ENCODE data around the gene NPEPL1. TPM values are rescaled to one million over a fixed set of nuclear protein-coding genes. Genes with fewer than 3 reads are reported as not detected.

NPEPL1 gene
- total and polyA plus RNA-seq, 8 donors, result 25.1 to 44.4 (median 33.3) TPM

DNA sequence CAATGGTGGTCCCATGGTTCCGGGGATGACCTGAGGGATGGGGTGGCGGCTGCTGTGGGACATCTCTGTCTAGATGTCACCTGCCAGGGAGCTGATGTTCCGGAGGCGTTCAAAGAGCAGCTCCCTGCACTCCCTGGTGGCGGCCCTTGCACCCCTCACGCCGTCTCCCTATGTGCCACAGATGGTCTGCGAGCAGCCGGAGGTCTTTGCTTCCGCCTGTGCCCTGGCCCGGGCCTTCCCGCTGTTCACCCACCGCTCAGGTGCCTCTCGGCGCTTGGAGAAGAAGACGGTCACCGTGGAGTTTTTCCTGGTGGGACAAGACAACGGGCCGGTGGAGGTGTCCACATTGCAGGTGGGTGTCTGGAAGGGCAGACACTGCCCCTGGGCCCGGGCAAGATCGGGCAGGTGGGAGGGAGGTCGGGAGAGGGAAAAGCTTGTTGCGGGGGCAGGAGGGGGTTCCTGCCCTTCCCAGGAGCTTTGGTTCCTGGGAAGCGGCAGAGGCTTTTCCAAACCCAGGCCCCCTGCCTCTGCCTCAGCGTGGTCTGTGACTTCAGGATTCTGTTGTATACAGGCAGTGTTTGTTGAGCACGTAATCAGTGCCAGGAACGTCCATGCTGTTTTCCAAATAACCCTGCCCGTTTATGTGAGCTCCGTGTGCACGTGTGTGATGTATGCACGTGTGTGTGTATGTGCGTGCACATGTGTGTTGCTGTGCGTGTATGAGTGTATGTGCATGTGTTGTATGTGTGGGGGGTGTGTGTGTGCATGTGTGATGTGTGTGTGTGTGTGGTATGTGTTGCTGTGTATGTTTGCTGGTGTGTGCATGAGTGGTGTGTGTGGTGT, 1.9 kb downstream of the NPEPL1 start:
- H3K4me3 ChIP-seq, result no peak overlapping the region
- H3K27me3 ChIP-seq, result no peaks in the 10 kb centered on the region
- no peak for ATAC-seq
- peaks cover 0 to 43% of the 10 kb centered on the region in 2 donors for H3K36me3 ChIP-seq
- H3K9me3 ChIP-seq, result no peaks in the 10 kb centered on the region
- H3K27ac ChIP-seq, result no peak overlapping the region
- H3K4me1 ChIP-seq, result peaks cover 23 to 40% of the 10 kb centered on the region in 2 donors
- TF ChIP-seq, protein P1, sequence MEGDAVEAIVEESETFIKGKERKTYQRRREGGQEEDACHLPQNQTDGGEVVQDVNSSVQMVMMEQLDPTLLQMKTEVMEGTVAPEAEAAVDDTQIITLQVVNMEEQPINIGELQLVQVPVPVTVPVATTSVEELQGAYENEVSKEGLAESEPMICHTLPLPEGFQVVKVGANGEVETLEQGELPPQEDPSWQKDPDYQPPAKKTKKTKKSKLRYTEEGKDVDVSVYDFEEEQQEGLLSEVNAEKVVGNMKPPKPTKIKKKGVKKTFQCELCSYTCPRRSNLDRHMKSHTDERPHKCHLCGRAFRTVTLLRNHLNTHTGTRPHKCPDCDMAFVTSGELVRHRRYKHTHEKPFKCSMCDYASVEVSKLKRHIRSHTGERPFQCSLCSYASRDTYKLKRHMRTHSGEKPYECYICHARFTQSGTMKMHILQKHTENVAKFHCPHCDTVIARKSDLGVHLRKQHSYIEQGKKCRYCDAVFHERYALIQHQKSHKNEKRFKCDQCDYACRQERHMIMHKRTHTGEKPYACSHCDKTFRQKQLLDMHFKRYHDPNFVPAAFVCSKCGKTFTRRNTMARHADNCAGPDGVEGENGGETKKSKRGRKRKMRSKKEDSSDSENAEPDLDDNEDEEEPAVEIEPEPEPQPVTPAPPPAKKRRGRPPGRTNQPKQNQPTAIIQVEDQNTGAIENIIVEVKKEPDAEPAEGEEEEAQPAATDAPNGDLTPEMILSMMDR (IDR thresholded peaks at IDR 0.05), result no peak
- intact Hi-C loops (cut with DNase I), result no loop called here
- DNase-seq, result no peak

DNA sequence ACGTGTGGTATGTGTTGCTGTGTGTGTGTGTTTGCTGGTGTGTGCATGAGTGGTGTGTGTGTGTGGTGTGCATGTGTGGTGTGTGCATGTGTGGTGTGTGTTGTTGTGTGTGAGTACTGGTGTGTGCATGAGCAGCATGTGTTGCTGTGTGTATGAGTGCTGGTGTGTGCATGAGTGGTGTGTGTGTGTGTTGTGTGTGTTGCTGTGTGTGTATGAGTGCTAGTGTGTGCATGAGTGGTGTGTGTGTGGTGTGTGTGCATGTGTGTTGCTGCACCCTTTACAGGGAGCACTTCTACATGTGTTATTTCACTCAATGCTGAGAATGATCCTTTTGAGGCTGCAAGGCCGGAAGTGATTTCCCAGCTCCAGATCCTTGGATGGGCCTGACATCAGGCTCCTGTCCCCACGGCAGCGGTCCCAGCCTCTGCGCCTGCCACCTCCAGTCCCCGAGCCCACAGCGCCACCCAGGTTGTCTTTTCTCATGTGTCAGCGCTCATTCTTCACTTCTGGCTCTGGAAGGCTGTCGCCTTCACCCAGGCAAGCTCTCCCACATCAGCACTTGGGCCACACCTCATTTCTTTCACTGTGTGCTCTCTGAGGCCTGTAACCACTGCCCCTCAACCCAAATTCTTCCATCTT, 2.6 kb downstream of the NPEPL1 start:
- no peak for ATAC-seq
- DNase-seq, result no peak
- H3K36me3 ChIP-seq, result peaks cover 0 to 50% of the 10 kb centered on the region in 2 donors
- no peak overlapping the region for H3K27ac ChIP-seq
- H3K9me3 ChIP-seq, result no peaks in the 10 kb centered on the region
- H3K27me3 ChIP-seq, result no peaks in the 10 kb centered on the region
- intact Hi-C loops (cut with DNase I), result no loop called here
- TF ChIP-seq, protein P1 (IDR thresholded peaks at IDR 0.05), result no peak
- peaks cover 22 to 38% of the 10 kb centered on the region in 2 donors for H3K4me1 ChIP-seq
- H3K4me3 ChIP-seq, result no peak overlapping the region

DNA sequence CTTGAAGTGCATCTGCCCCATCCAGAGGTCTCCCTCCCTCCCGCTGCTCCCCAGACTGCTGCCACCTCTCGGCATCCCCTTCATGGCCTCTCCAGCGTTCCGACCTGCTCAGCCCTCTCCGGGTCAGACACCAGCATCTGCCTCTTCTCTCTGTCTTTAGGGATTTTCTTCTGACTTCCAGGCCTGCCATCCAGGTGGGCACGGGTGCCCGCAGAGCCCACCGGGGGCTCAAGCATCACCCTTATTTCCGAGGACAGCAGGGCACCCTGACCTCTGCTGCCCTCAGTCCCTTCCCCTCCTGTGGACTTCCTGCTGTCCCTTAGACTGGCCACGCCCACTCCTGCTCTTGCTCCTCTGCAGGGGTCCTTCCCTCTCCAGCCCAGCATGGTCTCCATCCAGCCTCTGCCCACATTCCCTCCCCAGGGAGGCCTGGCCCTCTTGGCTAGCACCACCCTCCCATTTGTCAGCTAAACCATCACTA, 3.3 kb downstream of the NPEPL1 start:
- TF ChIP-seq, protein P1 (IDR thresholded peaks at IDR 0.05), result no peak
- no peaks in the 10 kb centered on the region for H3K27me3 ChIP-seq
- no peak for ATAC-seq
- intact Hi-C loops (cut with DNase I), result no loop called here
- peaks cover 0 to 58% of the 10 kb centered on the region in 2 donors for H3K36me3 ChIP-seq
- no peak overlapping the region for H3K27ac ChIP-seq
- H3K4me3 ChIP-seq, result no peak overlapping the region
- DNase-seq, result no peak
- no peaks in the 10 kb centered on the region for H3K9me3 ChIP-seq
- peaks cover 15 to 31% of the 10 kb centered on the region in 2 donors for H3K4me1 ChIP-seq

DNA sequence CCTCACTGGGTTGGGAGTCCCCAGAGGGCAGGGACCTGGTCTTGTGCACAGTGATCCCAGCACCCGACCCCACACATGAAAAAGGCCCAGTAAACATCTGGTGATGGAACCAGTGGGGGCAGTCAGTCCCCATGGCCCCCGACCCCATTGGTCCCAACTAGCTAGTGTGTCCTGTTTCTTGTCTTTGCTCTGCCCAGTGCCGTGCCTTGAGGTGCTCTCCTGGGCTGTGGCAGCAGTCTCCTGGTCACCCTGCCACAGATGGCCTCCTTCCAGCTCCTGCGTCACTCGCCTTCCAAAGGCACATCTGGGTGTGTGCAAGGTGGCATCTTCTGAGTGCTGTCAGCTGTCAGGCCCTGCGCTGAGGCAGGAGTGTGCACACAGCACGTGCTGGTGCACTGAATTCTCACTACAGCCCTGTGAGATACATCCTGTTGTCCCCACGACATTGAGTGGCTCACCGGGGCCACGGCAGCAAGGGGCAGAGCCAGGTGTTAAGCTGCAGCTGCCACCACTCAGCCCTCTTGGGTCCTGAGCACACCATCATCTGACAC, 3.9 kb downstream of the NPEPL1 start:
- intact Hi-C loops (cut with DNase I), result no loop called here
- DNase-seq (no peak), ATAC-seq (no peak)
- peaks cover 0 to 61% of the 10 kb centered on the region in 2 donors for H3K36me3 ChIP-seq
- TF ChIP-seq, protein P1 (IDR thresholded peaks at IDR 0.05), result no peak
- H3K27ac ChIP-seq, result no peak overlapping the region
- H3K9me3 ChIP-seq, result no peaks in the 10 kb centered on the region
- no peaks in the 10 kb centered on the region for H3K27me3 ChIP-seq
- no peak overlapping the region for H3K4me3 ChIP-seq
- H3K4me1 ChIP-seq, result peaks cover 13 to 25% of the 10 kb centered on the region in 2 donors

Data from left lung (tissue), 10 donors.